GM12878 (cell line): ENCODE results near the gene TECR. TPM values are rescaled to one million over a fixed set of nuclear protein-coding genes. Genes with fewer than 3 reads are reported as not detected.

Experiments
- CBFB ChIP-seq: IDR thresholded peaks from 2 replicates; pipeline ENCODE4 v1.6.1; 2016; ENCODE audit warnings: antibody characterized with exemption, low read depth
- EP300 ChIP-seq, 2 experiments: fragments of 150-350 bp in 1 of 2; IDR thresholded peaks; 2 replicates each; pipeline ENCODE4 v1.6.1; 2011 to 2012; ENCODE audit warnings: low read depth in 2 of 2, low read length in 2 of 2, borderline replicate concordance in 1 of 2, improper control_type of control experiment in 1 of 2, inconsistent platforms in 1 of 2; ENCODE audit not compliant: control insufficient read depth in 1 of 2
- KLF5 ChIP-seq: fragments of 450-650 bp; IDR thresholded peaks from 2 replicates; pipeline ENCODE4 v1.6.1; 2014; ENCODE audit warnings: mild to moderate bottlenecking; ENCODE audit not compliant: partially characterized antibody
- NFIC ChIP-seq: IDR thresholded peaks from 2 replicates; pipeline ENCODE4 v1.6.1; 2012; ENCODE audit warnings: low read depth, mild to moderate bottlenecking, inconsistent platforms, low read length, moderate library complexity
- PAX5 ChIP-seq: IDR thresholded peaks from 2 replicates; pipeline ENCODE4 v1.6.1; 2011; ENCODE audit warnings: low read depth, low read length, borderline replicate concordance
- RAD51 ChIP-seq: fragments of 450-650 bp; IDR thresholded peaks from 2 replicates; pipeline ENCODE4 v1.6.1; 2016; ENCODE audit warnings: moderate library complexity, mild to moderate bottlenecking, inconsistent platforms
- RELB ChIP-seq: fragments of 450-650 bp; IDR thresholded peaks from 2 replicates; pipeline ENCODE4 v1.6.1; 2017; ENCODE audit warnings: low read depth, mild to moderate bottlenecking, moderate library complexity
- RFX5 ChIP-seq: IDR thresholded peaks from 2 replicates; pipeline ENCODE4 v1.6.1; 2011; ENCODE audit warnings: low read depth, low read length, improper control_type of control experiment
- SIX5 ChIP-seq: IDR thresholded peaks from 2 replicates; pipeline ENCODE4 v1.6.1; 2011; ENCODE audit warnings: mild to moderate bottlenecking, low read depth, low read length, moderate library complexity; ENCODE audit not compliant: severe bottlenecking
- SMAD5 ChIP-seq: IDR thresholded peaks from 2 replicates; pipeline ENCODE4 v1.6.1; 2016; ENCODE audit warnings: antibody characterized with exemption, low read depth
- SUZ12 ChIP-seq: fragments of 200-600 bp; sonication (generic); IDR thresholded peaks from one replicate; pipeline ENCODE4 v1.6.1; 2018; ENCODE audit warnings: antibody characterized with exemption, mild to moderate bottlenecking; ENCODE audit not compliant: unreplicated experiment
- TARDBP ChIP-seq: IDR thresholded peaks from 2 replicates; pipeline ENCODE4 v1.6.1; 2016; ENCODE audit warnings: borderline replicate concordance
- ZBTB11 ChIP-seq: fragments of 450-650 bp; formaldehyde crosslinking; IDR thresholded peaks from 2 replicates; pipeline ENCODE4 v1.5.0; 2022; ENCODE audit warnings: mild to moderate bottlenecking, missing genetic modification characterization
- ZBTB33 ChIP-seq: fragments of 450-650 bp; IDR thresholded peaks from 2 replicates; pipeline ENCODE4 v1.6.1; 2017; ENCODE audit warnings: mild to moderate bottlenecking
- ZNF592 ChIP-seq: fragments of 450-650 bp; IDR thresholded peaks from 2 replicates; pipeline ENCODE4 v1.6.1; 2017; ENCODE audit warnings: mild to moderate bottlenecking, moderate library complexity
- ZZZ3 ChIP-seq: IDR thresholded peaks from 2 replicates; pipeline ENCODE4 v1.6.1; 2011; ENCODE audit warnings: low read depth; ENCODE audit not compliant: control insufficient read depth, insufficient read length
- polyA plus RNA-seq, 11 experiments: library from polyadenylated mRNA; depleted of rRNA in 4 of 11; unstranded in 6 of 11; stranded (reverse) in 5 of 11; fragments of >200 nt; fragmentation: Nextera tagmentation in 4 of 11; fragmentation: Illumina TruSeq in 1 of 11; extraction: Ambion mirVana in 4 of 11; extraction: Trizol in 1 of 11; gene quantifications; 1 replicate in 1 of 11; 2 replicates in 10 of 11; pipeline versions ENCODE4 v1.2.1 to v1.2.3, GENCODE V29; 2011 to 2016; ENCODE audit warnings: inconsistent platforms in 2 of 11, missing spikeins in 2 of 11, low read depth in 1 of 11
- total RNA-seq, 4 experiments: library from RNA; depleted of rRNA in 3 of 4; stranded (reverse); fragments of >200 nt in 3 of 4; fragmentation: Illumina TruSeq in 1 of 4; extraction: Trizol in 1 of 4; gene quantifications; 2 replicates each; pipeline versions ENCODE4 v1.2.1 to v1.2.3, GENCODE V29; 2013 to 2021

Gene TECR
- total and polyA plus RNA-seq, 10 of the 15 experiments (the other 5 are each of a cell fraction or from before 2014, with no cell fraction given) = 9.6 to 157 (median 64.2) TPM

- TF ChIP-seq ZNF592 = no peak
- TF ChIP-seq SIX5 = no peak
- no peak for TF ChIP-seq ZZZ3
- TF ChIP-seq RFX5 = no peak
- TF ChIP-seq RELB = peak; percentile 87
- TF ChIP-seq NFIC = peak; percentile 55; the same call in 1 of the 2 replicates
- TF ChIP-seq SMAD5 = peak; percentile 96
- no peak for TF ChIP-seq SUZ12
- TF ChIP-seq KLF5 = no peak
- no peak for TF ChIP-seq PAX5
- TF ChIP-seq ZBTB11 = no peak
- TF ChIP-seq RAD51 = peak; percentile 88
- no peak for TF ChIP-seq TARDBP
- TF ChIP-seq ZBTB33 = no peak
- TF ChIP-seq CBFB = peak; percentile 74
- peak; percentile 80 to 86 for TF ChIP-seq EP300 (IDR thresholded peaks at IDR 0.05; ENCODE audit: borderline replicate concordance in 1 of 2, control insufficient read depth in 1 of 2, low read depth in 2 of 2, low read length in 2 of 2)
Observed at GRCh38 chr19:14582894-14583340, 53.5 kb downstream of the TECR start, which contains the start of gene CLEC17A (continued).
